Progenitor cell of endocrine pancreas (in vitro differentiated cells): Measurements from ENCODE around the gene PTPRK. TPM values are rescaled to one million over a fixed set of nuclear protein-coding genes. Genes with fewer than 3 reads are reported as not detected.
"Not testable (repeated sequence)": the region's sequence is repeated elsewhere in the genome, so short reads cannot be mapped to it uniquely, and the experiment has no call there.

Experiments used
- DNase-seq: peaks from one replicate; pipeline ENCODE4 v3.0.0; 2021; ENCODE audit warnings: low spot score; ENCODE audit not compliant: unreplicated experiment
- H3K27ac Mint-ChIP-seq: 2 replicates; pipeline ENCODE4 v1.8.0; 2021; ENCODE audit warnings: mild to moderate bottlenecking, moderate library complexity, mixed read lengths
- H3K27me3 Mint-ChIP-seq: 2 replicates; pipeline ENCODE4 v1.8.0; 2021; ENCODE audit warnings: mixed read lengths
- H3K36me3 Mint-ChIP-seq: 2 replicates; pipeline ENCODE4 v1.8.0; 2022; ENCODE audit warnings: mixed read lengths; ENCODE audit not compliant: insufficient read depth
- H3K4me1 Mint-ChIP-seq: 2 replicates; pipeline ENCODE4 v1.8.0; 2021; ENCODE audit warnings: low read depth, mixed read lengths
- H3K4me3 Mint-ChIP-seq: 2 replicates; pipeline ENCODE4 v1.8.0; 2021; ENCODE audit warnings: low read depth, mild to moderate bottlenecking, moderate library complexity, mixed read lengths
- H3K9me3 Mint-ChIP-seq: 2 replicates; pipeline ENCODE4 v1.8.0; 2021; ENCODE audit warnings: low read depth, mixed read lengths
- CTCF ChIP-seq: fragments of 200-600 bp; sonication (generic); IDR thresholded peaks from one replicate; pipeline ENCODE4 v1.5.0; 2021; ENCODE audit warnings: antibody characterized with exemption, mild to moderate bottlenecking; ENCODE audit not compliant: unreplicated experiment
- total RNA-seq: library from RNA; stranded (reverse); gene quantifications from 2 replicates; pipeline ENCODE4 v1.2.1, GENCODE V29; 2021

Gene PTPRK
- total RNA-seq, 1 donor from 2014 or later: 86.2 TPM

GRCh38 chr6:127990074-127990473 is 530.3 kb downstream of the PTPRK start:
- Mint-ChIP-seq H3K4me1 (no peaks in the 10 kb centered on the region), H3K9me3 (no peaks in the 10 kb centered on the region), H3K36me3 (peaks cover 4% of the 10 kb centered on the region), H3K27ac (no peak overlapping the region), H3K27me3 (no peaks in the 10 kb centered on the region), H3K4me3 (no peak overlapping the region)
- TF ChIP-seq CTCF: no peak
- DNase-seq: no peak

GRCh38 chr6:127980996-127981395 is 539.4 kb downstream of the PTPRK start:
- Mint-ChIP-seq H3K36me3 (peaks cover 36% of the 10 kb centered on the region), H3K27ac (no peak overlapping the region), H3K9me3 (no peaks in the 10 kb centered on the region), H3K4me3 (no peak overlapping the region), H3K4me1 (no peaks in the 10 kb centered on the region), H3K27me3 (no peaks in the 10 kb centered on the region)
- no peak for TF ChIP-seq CTCF
- DNase-seq: no peak

- H3K27me3 Mint-ChIP-seq, H3K9me3 Mint-ChIP-seq: not testable (repeated sequence)
- peaks cover 44% of the 10 kb centered on the region for H3K36me3 Mint-ChIP-seq
Observed at GRCh38 chr6:127978185-127978584, 542.2 kb downstream of the PTPRK start.

GRCh38 chr6:127976796-127977195 is 543.6 kb downstream of the PTPRK start:
- Mint-ChIP-seq H3K27me3 (no peaks in the 10 kb centered on the region), H3K9me3 (no peaks in the 10 kb centered on the region), H3K4me1 (no peaks in the 10 kb centered on the region), H3K4me3 (no peak overlapping the region), H3K27ac (no peak overlapping the region), H3K36me3 (peaks cover 45% of the 10 kb centered on the region)
- DNase-seq: no peak
- no peak for TF ChIP-seq CTCF

More at GRCh38 chr6:127978185-127978584, 542.2 kb downstream of the PTPRK start:
- DNase-seq, H3K4me1 Mint-ChIP-seq, H3K4me3 Mint-ChIP-seq, H3K27ac Mint-ChIP-seq: not testable (repeated sequence)

- no peak overlapping the region for H3K4me3 Mint-ChIP-seq
- DNase-seq: no peak
- peaks cover 46% of the 10 kb centered on the region for H3K36me3 Mint-ChIP-seq
- H3K27ac Mint-ChIP-seq: no peak overlapping the region
- H3K4me1 Mint-ChIP-seq: no peaks in the 10 kb centered on the region
- H3K9me3 Mint-ChIP-seq: no peaks in the 10 kb centered on the region
- no peaks in the 10 kb centered on the region for H3K27me3 Mint-ChIP-seq
- no peak for TF ChIP-seq CTCF
Observed at GRCh38 chr6:127976111-127976510, 544.3 kb downstream of the PTPRK start.

GRCh38 chr6:127972815-127973214 is 547.6 kb downstream of the PTPRK start:
- H3K9me3 Mint-ChIP-seq: no peaks in the 10 kb centered on the region
- H3K4me1 Mint-ChIP-seq: no peaks in the 10 kb centered on the region
- TF ChIP-seq CTCF: no peak
- H3K4me3 Mint-ChIP-seq: no peak overlapping the region
- no peaks in the 10 kb centered on the region for H3K27me3 Mint-ChIP-seq
- DNase-seq: no peak
- H3K27ac Mint-ChIP-seq: no peak overlapping the region
- H3K36me3 Mint-ChIP-seq: peaks cover 40% of the 10 kb centered on the region
